RKO (cell line): ENCODE measurements around the gene RFX8.
"Not testable (repeated sequence)": the region's sequence is repeated elsewhere in the genome, so short reads cannot be mapped to it uniquely, and the experiment has no call there.

ENCODE experiments used
- DNase-seq: peaks from one replicate; pipeline ENCODE4 v3.0.0-alpha.2; 2016; ENCODE audit warnings: low spot score

The RFX8 gene

DNA sequence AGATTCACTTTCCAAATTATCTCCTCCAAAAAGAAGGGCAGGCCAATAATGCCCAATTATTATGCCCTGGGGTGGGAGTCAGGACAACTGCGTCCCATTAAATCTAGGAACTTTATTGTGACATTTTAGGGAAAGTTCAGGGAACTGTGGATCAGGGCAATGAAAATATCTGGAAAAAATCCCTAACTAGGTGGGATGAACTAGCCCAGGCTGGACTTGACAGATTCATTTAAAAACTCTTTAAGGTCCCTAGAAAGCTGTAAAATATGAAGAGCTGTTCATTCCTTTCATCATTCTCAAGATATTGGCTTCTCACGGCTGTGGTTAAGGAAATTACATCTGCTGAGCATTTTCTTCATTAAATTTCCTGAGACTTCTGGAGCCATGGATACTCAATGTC is 95.8 kb downstream of the RFX8 start:
- no peak for DNase-seq

- DNase-seq, result no peak
Measured at GRCh38 chr2:101375653-101376052, 99.3 kb downstream of the RFX8 start.

DNA sequence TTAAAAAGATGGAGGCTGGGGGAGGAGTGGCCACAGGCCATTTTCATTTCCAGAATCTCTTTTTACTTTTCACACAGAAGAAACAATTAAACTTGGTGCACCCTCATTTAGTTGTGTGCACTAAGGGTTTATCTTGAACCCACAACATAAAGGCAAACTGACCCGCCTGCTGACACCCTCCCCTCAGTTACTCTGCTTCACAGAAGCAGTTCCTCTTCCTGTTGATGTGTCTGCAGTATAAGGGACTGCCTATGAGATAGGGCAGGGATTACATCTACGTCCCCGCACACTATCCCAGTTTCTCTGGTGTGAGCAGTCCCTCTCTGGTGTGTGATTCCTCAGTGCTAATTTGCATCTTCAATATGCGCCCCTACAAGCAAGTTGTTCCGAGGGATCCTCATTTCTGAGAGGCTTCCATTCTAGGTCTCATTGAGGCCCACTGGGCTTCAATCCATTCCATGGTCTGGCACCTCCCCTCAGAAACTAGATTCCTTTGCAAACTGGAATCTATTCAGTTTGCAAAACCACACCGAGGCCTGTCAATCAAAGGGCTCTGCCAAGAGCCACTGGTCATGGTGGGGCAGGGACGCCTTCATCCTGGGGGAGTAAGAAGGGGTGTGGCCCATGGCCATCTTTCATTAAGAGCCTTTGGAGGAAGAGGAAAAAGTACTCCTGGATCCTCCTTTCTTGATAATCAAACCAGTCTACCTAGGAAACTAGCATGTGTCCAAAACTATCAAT is 99.9 kb downstream of the RFX8 start:
- no peak for DNase-seq

- DNase-seq, result no peak
Measured at GRCh38 chr2:101372792-101373191, 102.1 kb downstream of the RFX8 start.

GRCh38 chr2:101371636-101372035 is 103.3 kb downstream of the RFX8 start:
- DNase-seq, result no peak

DNA sequence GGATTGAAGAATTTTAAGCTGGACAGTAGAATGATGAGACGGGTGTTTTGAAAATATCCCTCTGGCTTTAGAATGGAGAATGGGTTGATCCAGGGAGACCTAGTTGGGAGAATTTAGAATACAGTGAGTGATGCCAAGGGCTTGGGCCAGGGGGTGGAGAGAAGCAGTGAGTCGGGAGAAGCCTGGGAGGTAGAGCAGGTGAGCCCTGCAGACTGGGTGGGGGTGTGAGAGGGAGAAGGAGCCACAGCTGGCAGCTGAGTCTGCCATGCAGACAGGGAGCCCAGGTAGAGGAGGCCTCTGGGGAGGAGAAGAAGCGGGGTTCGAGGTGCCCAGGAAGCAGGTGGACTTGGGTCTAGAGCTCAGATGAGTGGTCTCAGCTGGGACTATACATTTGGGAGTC is 105.8 kb downstream of the RFX8 start:
- no peak for DNase-seq

- no peak for DNase-seq
Measured at GRCh38 chr2:101368376-101368775, 106.5 kb downstream of the RFX8 start.

GRCh38 chr2:101367508-101367907 is 107.4 kb downstream of the RFX8 start:
- no peak for DNase-seq

DNA sequence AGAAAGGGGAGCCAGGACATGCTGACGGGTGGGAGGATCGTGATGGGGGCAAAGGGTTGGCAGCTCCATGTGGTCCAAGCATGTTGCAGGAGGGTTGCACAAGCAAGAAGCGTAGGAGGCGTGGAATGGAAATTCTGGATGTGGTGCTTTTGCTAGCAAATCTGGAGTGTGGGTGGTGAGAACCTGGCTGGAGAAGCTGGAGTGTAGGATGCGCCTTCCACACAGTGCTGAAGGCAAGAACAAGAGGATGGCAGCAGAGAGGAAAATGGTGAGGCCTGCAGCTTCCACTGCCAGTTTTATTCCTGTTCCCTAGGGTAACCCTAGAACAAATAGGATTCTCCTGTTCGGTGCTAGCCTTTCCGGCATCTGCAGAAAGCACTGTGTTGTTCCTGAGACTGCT is 110.0 kb downstream of the RFX8 start:
- DNase-seq, result no peak

DNA sequence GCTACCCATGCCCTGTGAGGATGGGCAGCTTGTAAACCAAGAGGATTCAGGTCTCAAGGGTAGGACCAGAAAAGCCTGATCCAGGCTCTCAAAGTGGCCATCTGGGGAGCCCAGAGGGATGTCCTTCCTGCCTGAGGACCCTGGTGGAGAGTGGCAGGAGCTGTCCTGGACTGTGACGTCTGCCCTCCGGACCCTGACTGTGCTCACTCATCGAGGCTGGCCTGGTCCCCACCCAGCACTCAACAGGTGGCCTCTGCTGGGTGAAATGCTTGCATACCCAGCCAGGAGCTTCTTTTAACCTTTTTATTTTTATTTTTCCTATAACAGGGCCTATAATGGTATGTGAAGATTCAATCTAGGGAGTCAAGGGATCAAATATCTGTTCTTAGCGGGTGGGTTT is 112.1 kb downstream of the RFX8 start:
- DNase-seq, result no peak

DNA sequence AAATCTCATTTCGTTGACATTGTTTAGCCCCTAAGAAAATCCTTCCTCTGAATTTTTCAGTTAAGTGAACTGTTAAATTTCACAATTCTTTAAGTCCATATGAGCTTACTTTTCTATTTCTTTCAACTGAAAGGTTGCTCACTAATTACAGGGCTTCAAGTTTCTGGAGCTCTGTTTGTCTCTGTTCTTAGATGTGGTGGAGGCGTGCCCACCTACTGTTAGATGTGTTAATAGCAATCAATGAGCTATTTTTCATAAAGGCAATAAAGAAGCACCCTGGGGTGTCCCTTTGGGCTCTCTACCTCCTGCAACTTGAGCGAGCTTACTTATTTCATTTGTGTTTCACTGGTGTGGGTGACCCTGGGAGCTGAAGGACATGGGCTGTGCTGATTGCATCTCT is 112.6 kb downstream of the RFX8 start:
- no peak for DNase-seq

- no peak for DNase-seq
Measured at GRCh38 chr2:101361522-101361921, 113.4 kb downstream of the RFX8 start.

DNA sequence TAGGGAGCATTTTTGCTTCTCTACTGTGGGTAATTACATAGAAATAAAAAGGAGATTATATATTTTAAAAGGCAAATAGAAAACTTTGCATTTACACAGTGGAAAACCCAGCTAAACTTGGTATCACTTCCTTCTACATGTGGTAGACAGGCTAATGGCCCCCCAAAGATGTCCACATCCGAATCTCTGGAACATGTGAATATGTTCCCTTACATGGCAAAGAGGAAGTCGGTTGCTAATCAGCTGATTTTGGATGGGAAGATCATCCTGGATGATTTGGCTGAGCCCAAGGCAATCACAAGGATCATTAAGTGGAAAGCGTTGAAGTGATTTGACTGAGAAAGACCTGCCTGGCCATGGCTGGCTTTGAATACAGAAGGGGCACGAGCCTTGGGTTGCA is 113.8 kb downstream of the RFX8 start:
- DNase-seq, result no peak

DNA sequence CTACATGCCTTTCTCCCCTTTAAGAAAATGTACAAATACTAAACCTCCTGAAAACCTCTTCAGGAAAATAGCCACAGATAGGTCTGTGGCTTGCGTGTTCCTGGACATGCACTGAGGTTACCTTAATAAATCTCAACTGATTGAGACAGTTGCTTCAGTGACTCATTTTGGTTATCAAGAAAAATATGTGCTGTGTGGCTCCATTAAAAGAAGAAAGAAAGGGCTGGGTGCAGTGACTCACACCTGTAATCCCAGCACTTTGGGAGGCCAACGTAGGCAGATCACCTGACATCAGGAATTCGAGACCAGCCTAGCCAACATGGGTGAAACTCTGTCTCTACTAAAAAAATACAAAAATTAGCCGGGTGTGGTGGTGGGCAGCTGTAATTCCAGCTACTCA is 114.7 kb downstream of the RFX8 start:
- DNase-seq, result no peak

DNA sequence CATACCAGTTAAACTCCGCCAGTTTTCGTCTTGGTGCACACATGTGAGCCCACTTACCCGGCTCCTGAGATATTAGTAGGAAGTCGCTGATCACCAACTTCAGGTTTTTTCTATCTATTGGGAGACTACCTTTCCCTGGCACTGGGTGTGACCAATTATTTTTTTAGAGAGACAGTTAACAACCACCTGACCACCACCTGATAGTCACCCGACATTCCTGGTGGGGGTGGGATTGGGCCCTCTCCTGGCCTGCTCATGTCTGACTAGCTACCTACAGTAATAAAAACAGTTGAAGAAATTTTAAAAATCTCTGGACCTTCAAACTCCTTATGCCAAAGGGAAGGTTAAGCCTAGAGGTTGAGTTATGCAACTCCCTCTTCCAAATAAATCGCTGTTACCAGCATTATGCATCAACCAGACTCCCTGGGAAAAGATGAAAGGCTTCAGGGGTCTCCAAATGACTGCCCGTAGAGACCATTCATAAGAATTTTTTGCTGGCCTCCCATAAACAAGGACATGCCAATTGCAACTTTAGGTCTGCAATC is 115.4 kb downstream of the RFX8 start:
- no peak for DNase-seq

DNA sequence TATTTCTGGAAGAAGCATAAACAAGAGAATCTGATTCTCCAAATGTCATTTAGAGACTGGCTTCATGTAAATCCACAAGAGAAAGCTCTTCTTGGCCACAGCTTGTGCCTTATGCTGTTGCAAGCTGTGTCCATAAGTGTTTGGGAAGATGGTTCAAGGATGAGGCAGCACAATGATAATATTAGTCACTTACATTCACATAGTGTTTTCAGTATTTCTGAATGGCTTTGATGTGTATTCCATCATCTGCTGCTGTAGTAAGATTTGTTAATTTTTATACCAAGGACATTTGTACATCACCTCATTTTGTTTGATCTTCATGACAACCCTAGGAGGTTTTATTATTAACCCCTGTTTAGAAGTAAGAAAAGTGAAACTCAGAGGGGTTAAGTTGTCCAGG is 117.5 kb downstream of the RFX8 start:
- no peak for DNase-seq

DNA sequence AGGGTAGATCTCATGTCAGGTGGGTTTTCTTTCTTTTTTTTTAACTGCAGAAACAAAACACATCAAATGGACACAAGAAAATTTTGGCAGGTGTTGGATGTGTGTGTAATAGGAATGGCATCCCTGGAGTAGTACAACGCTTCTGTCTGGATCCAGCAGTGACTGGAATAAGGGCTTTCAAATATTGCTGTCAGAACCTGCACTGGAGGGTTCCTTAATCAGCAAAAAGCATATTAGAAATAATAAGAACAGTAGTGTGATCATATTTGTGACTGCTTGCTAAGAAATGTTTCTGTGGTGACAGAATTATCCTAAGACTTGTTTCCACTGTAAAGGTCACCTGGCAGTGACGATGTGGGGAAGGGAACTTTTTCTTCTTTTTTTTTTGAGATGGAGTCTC is 118.4 kb downstream of the RFX8 start:
- DNase-seq, result peak; percentile 1

- DNase-seq, result no peak
Measured at GRCh38 chr2:101356055-101356454, 118.9 kb downstream of the RFX8 start.

DNA sequence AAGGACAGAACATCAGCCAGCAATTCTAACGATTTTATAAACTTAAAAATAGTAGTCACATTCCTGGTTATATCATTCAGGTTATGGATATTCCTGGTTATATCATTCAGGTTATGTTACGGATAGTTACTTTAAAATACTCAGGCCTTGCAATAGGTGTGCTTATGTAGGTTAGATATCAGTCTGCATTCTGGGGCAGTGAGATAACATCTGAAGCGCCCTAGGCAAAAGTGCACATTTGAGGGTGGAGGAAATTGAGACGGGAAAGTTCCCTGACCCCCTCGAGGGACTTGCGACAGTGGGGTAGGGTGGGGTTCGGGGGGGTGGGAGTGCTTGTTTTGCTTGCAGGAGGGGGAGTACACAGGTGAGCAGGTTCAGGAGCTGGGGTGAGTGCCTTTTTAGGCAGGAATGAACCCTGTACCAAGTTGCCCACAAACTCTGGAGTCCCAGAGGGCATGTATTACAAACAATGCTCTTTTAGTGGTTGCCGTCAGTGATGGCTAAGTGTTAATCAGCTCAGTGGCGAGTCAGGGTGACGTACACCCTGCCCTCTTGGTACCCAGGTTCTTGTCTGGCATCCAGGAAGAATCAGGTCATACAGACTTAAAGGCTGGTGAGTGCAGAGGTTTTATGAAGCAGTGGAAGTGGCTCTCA is 119.4 kb downstream of the RFX8 start:
- DNase-seq, result peak; percentile 37

GRCh38 chr2:101354420-101355311 is 120.2 kb downstream of the RFX8 start:
- DNase-seq, result no peak

DNA sequence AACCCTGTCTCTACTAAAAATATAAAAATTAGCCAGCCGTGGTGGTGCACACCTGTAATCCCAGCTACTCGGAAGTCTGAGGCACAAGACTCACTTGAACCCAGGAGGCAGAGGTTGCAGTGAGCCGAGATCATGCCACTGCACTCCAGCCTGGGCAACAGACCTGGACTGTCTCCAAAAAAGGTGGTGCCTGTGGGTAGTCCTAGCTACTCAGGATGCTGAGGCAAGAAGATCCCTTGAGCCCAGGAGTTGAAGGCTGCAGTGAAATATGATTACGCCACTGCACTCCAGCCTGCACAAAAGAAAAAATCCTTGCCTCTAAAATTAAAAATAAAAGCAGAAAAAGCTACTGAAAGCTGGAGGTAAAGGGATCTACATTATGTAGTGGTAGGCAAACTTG is 122.3 kb downstream of the RFX8 start:
- DNase-seq, result not testable (repeated sequence)

DNA sequence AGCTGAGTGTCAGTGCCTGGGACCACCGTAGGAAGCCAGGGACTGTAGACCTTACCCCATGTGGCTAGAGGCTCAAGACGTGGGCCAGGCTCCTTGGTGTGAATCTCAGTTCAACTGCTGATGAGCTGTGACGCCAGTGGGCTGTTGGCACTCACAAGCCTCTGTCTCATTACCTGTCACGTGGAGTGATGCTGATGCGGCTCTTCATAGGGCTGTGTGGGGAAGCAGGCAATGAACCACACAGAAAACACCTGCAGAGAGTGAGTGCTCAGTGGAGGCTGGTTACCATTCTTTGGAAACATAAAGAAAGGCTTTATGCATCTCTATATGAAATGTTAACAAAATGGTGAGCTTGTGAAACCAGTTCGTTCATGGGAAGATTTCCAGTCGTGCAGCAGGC is 123.7 kb downstream of the RFX8 start:
- DNase-seq, result no peak
